Bronchial epithelial cell (primary cell): ENCODE results near the gene PCDHA1. TPM values are rescaled to one million over a fixed set of nuclear protein-coding genes. Genes with fewer than 3 reads are reported as not detected.
A peak's percentile ranks its signal among the peaks of the same experiment; 100 is the strongest.

Experiments used
- DNase-seq: peaks from one replicate; pipeline ENCODE4 v3.0.0-alpha.2; 2010; ENCODE audit warnings: low read depth
- FAIRE-seq: peaks from 2 replicates; lab custom pipeline; 2011; peaks lifted over from hg19 to GRCh38; lab: Jason Lieb, UNC
- H3K27me3 ChIP-seq: 2 replicates; pipeline ENCODE4 v1.5.1; 2011; ENCODE audit warnings: low read length; ENCODE audit not compliant: control insufficient read depth, insufficient read depth
- H3K36me3 ChIP-seq: 2 replicates; pipeline ENCODE4 v1.5.1; 2011; ENCODE audit warnings: low read length; ENCODE audit not compliant: control insufficient read depth, insufficient read depth
- H3K4me3 ChIP-seq: 2 replicates; pipeline ENCODE4 v1.5.1; 2011; ENCODE audit warnings: mild to moderate bottlenecking, low read depth, low read length, control low read depth
- CTCF ChIP-seq: IDR thresholded peaks from 2 replicates; pipeline ENCODE4 v1.5.1; 2011; ENCODE audit warnings: mild to moderate bottlenecking, moderate library complexity, low read length, control low read depth, inconsistent platforms; ENCODE audit not compliant: insufficient read depth, severe bottlenecking
- total RNA-seq: library from RNA; depleted of rRNA; stranded (reverse); fragments of >200 nt; gene quantifications from 2 replicates; pipeline ENCODE4 v1.2.1, GENCODE V29; 2014

The PCDHA1 gene
- total RNA-seq, 1 donor from 2014 or later, result under 0.01 TPM

- FAIRE-seq, result no peak
- H3K36me3 ChIP-seq, result no peaks in the 10 kb centered on the region
- H3K4me3 ChIP-seq, result no peak overlapping the region
- no peak for TF ChIP-seq CTCF
- DNase-seq, result no peak
- H3K27me3 ChIP-seq, result no peaks in the 10 kb centered on the region
These were observed 165.7 kb downstream of the PCDHA1 start for GRCh38 chr5:140951636-140952035.

- Histone ChIP-seq H3K27me3 (no peaks in the 10 kb centered on the region), H3K36me3 (no peaks in the 10 kb centered on the region), H3K4me3 (no peak overlapping the region)
- DNase-seq (no peak), FAIRE-seq (no peak)
- no peak for TF ChIP-seq CTCF
These were observed 167.3 kb downstream of the PCDHA1 start for GRCh38 chr5:140953234-140953633.

- no peak overlapping the region for H3K4me3 ChIP-seq
- no peaks in the 10 kb centered on the region for H3K27me3 ChIP-seq
- no peak for TF ChIP-seq CTCF
- no peak for FAIRE-seq
- H3K36me3 ChIP-seq, result no peaks in the 10 kb centered on the region
- no peak for DNase-seq
These were observed 176.2 kb downstream of the PCDHA1 start for GRCh38 chr5:140962190-140962589.

GRCh38 chr5:140964356-140964755 lies 178.4 kb downstream of the PCDHA1 start:
- DNase-seq (no peak), FAIRE-seq (no peak)
- Histone ChIP-seq H3K36me3 (no peaks in the 10 kb centered on the region), H3K27me3 (no peaks in the 10 kb centered on the region), H3K4me3 (no peak overlapping the region)
- TF ChIP-seq CTCF, result no peak

- no peaks in the 10 kb centered on the region for H3K36me3 ChIP-seq
- peak overlapping the region; percentile 55 for H3K4me3 ChIP-seq
- no peak for TF ChIP-seq CTCF
- FAIRE-seq (no peak), DNase-seq (no peak)
- no peaks in the 10 kb centered on the region for H3K27me3 ChIP-seq
These were observed 180.0 kb downstream of the PCDHA1 start for GRCh38 chr5:140965905-140966292.
